HEK293 (cell line): ENCODE data around the gene VSIG8.

Source experiments
- CTCF ChIA-PET: fragments of 350-600 bp; formaldehyde crosslinking; extraction: SDS; loops from one replicate; lab custom pipeline; 2021; ENCODE audit warnings: antibody characterized with exemption; lab: Yijun Ruan, JAX
- POLR2A ChIA-PET: fragments of 300-600 bp; formaldehyde crosslinking; extraction: SDS; loops from one replicate; lab custom pipeline; 2020; ENCODE audit warnings: antibody characterized with exemption, inconsistent platforms; lab: Yijun Ruan, JAX
- H3K27ac ChIP-seq: fragments of 200-500 bp; sonication (Bioruptor generic); 2 replicates; pipeline ENCODE4 v1.5.1; 2014; ENCODE audit warnings: low read depth, low read length, control low read depth, inconsistent platforms; ENCODE audit errors: extremely low read depth
- H3K36me3 ChIP-seq, 2 experiments: fragments of 200-500 bp in 1 of 2; sonication (Bioruptor generic) in 1 of 2; 1 replicate in 1 of 2; 2 replicates in 1 of 2; pipeline ENCODE4 v1.5.1; 2014 to 2017; ENCODE audit warnings: inconsistent platforms in 2 of 2, low read length in 2 of 2; ENCODE audit not compliant: control insufficient read depth in 2 of 2, insufficient read depth in 1 of 2
- H3K4me1 ChIP-seq: fragments of 200-500 bp; sonication (Bioruptor generic); 2 replicates; pipeline ENCODE4 v1.5.1; 2014; ENCODE audit warnings: mild to moderate bottlenecking, low read length, inconsistent platforms; ENCODE audit not compliant: control insufficient read depth, insufficient read depth
- H3K4me3 ChIP-seq: 2 replicates; pipeline ENCODE4 v1.5.1; 2011; ENCODE audit warnings: low read depth, mild to moderate bottlenecking, control low read depth, low read length, moderate library complexity
- H3K9me3 ChIP-seq: fragments of 200-500 bp; sonication (Bioruptor generic); 2 replicates; pipeline ENCODE4 v1.5.1; 2014; ENCODE audit warnings: low read depth, low read length, inconsistent platforms; ENCODE audit not compliant: control insufficient read depth, insufficient read depth
- MZF1 ChIP-seq: fragments of 450-650 bp; formaldehyde crosslinking; IDR thresholded peaks from 2 replicates; pipeline ENCODE4 v1.5.1; 2017; ENCODE audit warnings: missing biosample characterization, missing genetic modification characterization, borderline replicate concordance
- PRDM1 ChIP-seq: fragments of 450-650 bp; formaldehyde crosslinking; IDR thresholded peaks from 2 replicates; pipeline ENCODE4; 2016; ENCODE audit warnings: missing biosample characterization, missing genetic modification characterization
- SALL2 ChIP-seq: fragments of 450-650 bp; formaldehyde crosslinking; IDR thresholded peaks from 2 replicates; pipeline ENCODE4 v1.5.0; 2017; ENCODE audit warnings: missing biosample characterization, mild to moderate bottlenecking, missing genetic modification characterization, borderline replicate concordance
- ZBTB17 ChIP-seq: fragments of 450-650 bp; formaldehyde crosslinking; IDR thresholded peaks from 2 replicates; pipeline ENCODE4 v1.5.1; 2016; ENCODE audit warnings: missing biosample characterization, missing genetic modification characterization
- ZBTB7A ChIP-seq: fragments of 450-650 bp; formaldehyde crosslinking; IDR thresholded peaks from 2 replicates; pipeline ENCODE4 v1.5.1; 2016; ENCODE audit warnings: low read depth, missing biosample characterization, missing genetic modification characterization
- ZFHX2 ChIP-seq: fragments of 450-650 bp; formaldehyde crosslinking; conservative IDR thresholded peaks from 2 replicates; pipeline ENCODE4 v1.5.1; 2016; ENCODE audit warnings: missing biosample characterization, missing genetic modification characterization
- ZNF112 ChIP-seq: fragments of 450-650 bp; formaldehyde crosslinking; IDR thresholded peaks from 2 replicates; pipeline ENCODE4 v1.5.0; 2017; ENCODE audit warnings: missing biosample characterization, missing genetic modification characterization
- ZNF169 ChIP-seq: fragments of 450-650 bp; formaldehyde crosslinking; IDR thresholded peaks from 2 replicates; pipeline ENCODE4 v1.5.1; 2016; ENCODE audit warnings: missing biosample characterization, missing genetic modification characterization
- ZNF2 ChIP-seq: fragments of 450-650 bp; formaldehyde crosslinking; IDR thresholded peaks from 2 replicates; pipeline ENCODE4 v1.5.1; 2016; ENCODE audit warnings: missing biosample characterization, missing genetic modification characterization
- ZNF214 ChIP-seq: fragments of 450-650 bp; formaldehyde crosslinking; IDR thresholded peaks from 2 replicates; pipeline ENCODE4 v1.5.1; 2017; ENCODE audit warnings: missing biosample characterization, mild to moderate bottlenecking, missing genetic modification characterization, borderline replicate concordance
- ZNF24 ChIP-seq: fragments of 450-650 bp; formaldehyde crosslinking; IDR thresholded peaks from 2 replicates; pipeline ENCODE4 v1.5.1; 2016; ENCODE audit warnings: missing biosample characterization, missing genetic modification characterization
- ZNF394 ChIP-seq: fragments of 450-650 bp; formaldehyde crosslinking; IDR thresholded peaks from 2 replicates; pipeline ENCODE4 v1.5.1; 2016; ENCODE audit warnings: missing biosample characterization, missing genetic modification characterization, mild to moderate bottlenecking, moderate library complexity, borderline replicate concordance
- ZNF423 ChIP-seq: fragments of 450-650 bp; formaldehyde crosslinking; IDR thresholded peaks from 2 replicates; pipeline ENCODE4 v1.5.1; 2016; ENCODE audit warnings: missing biosample characterization, missing genetic modification characterization
- ZNF426 ChIP-seq: fragments of 450-650 bp; formaldehyde crosslinking; IDR thresholded peaks from 2 replicates; pipeline ENCODE4 v1.5.1; 2017; ENCODE audit warnings: missing biosample characterization, missing genetic modification characterization, mild to moderate bottlenecking, inconsistent platforms, moderate library complexity
- ZNF654 ChIP-seq: fragments of 450-650 bp; formaldehyde crosslinking; IDR thresholded peaks from 2 replicates; pipeline ENCODE4 v1.5.1; 2016; ENCODE audit warnings: low read depth, missing biosample characterization, missing genetic modification characterization
- ZNF670 ChIP-seq: fragments of 450-650 bp; formaldehyde crosslinking; IDR thresholded peaks from 2 replicates; pipeline ENCODE4 v1.5.1; 2016; ENCODE audit warnings: missing biosample characterization, missing genetic modification characterization, low read depth
- ZNF768 ChIP-seq: fragments of 450-650 bp; formaldehyde crosslinking; IDR thresholded peaks from 2 replicates; pipeline ENCODE4 v1.5.1; 2018; ENCODE audit warnings: missing biosample characterization, mild to moderate bottlenecking, missing genetic modification characterization
- ZNF830 ChIP-seq: fragments of 450-650 bp; IDR thresholded peaks from 2 replicates; pipeline ENCODE4 v1.5.0; 2018; ENCODE audit warnings: missing biosample characterization, missing genetic modification characterization, low read depth, mild to moderate bottlenecking, moderate library complexity
- ZNF843 ChIP-seq: fragments of 450-650 bp; formaldehyde crosslinking; IDR thresholded peaks from 2 replicates; pipeline ENCODE4 v1.5.1; 2016; ENCODE audit warnings: missing biosample characterization, missing genetic modification characterization
- TF ChIP-seq, protein P1 (sequence below): fragments of 450-650 bp; formaldehyde crosslinking; conservative IDR thresholded peaks from 2 replicates; pipeline ENCODE4 v1.5.1; 2016; ENCODE audit warnings: low read depth, missing biosample characterization, missing genetic modification characterization
- TF ChIP-seq, protein P2 (sequence below): fragments of 450-650 bp; formaldehyde crosslinking; IDR thresholded peaks from 2 replicates; pipeline ENCODE4 v1.5.1; 2016; ENCODE audit warnings: missing biosample characterization, missing genetic modification characterization
- TF ChIP-seq, protein P3 (sequence below): fragments of 450-650 bp; formaldehyde crosslinking; IDR thresholded peaks from 2 replicates; pipeline ENCODE4 v1.5.1; 2016; ENCODE audit warnings: missing biosample characterization, missing genetic modification characterization

VSIG8 gene

DNA sequence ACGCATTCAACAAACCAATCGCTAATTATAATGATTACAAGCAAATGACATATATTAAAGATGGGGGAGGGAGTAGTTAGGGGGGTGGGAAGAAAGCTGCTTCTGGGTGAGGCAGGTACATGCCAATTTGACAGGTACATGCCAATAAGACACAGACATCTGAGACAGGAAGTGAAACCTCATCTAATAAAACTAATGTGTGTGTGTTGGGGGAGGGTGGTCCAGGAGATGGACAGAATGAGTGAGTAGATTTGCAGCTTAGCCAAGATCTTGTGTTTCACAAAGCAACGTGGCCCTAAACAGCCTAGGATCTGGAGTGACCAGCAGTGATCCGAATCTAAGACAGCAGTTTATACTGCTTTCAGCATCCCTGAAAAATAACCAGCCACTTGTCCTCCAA lies 26.7 kb upstream of the VSIG8 start:
- POLR2A ChIA-PET: interaction anchor here (1.1 to 2.8 kb wide), 2 partner anchors 27 to 35 kb away, joined by 4 to 10 read pairs; no protein-coding TSS in a partner anchor
- Histone ChIP-seq H3K4me1 (no peaks in the 10 kb centered on the region), H3K9me3 (no peaks in the 10 kb centered on the region), H3K36me3 (no peaks in the 10 kb centered on the region), H3K27ac (no peak overlapping the region), H3K4me3 (no peak overlapping the region)
- CTCF ChIA-PET: interaction anchor here (0.6 to 13.2 kb wide), 10 partner anchors 20 to 676 kb away, joined by 3 to 415 read pairs (median 4); partner anchors contain the start of gene FCRL6
- no peak for TF ChIP-seq ZNF423
- TF ChIP-seq ZNF670: no peak
- no peak for TF ChIP-seq ZBTB7A (tag by site-specific recombination)
- TF ChIP-seq ZNF426 (tag by site-specific recombination): no peak
- TF ChIP-seq ZNF394 (tag by site-specific recombination): no peak
- no peak for TF ChIP-seq ZNF830
- no peak for TF ChIP-seq PRDM1
- TF ChIP-seq ZNF843 (tag by site-specific recombination): no peak
- TF ChIP-seq, protein P1, sequence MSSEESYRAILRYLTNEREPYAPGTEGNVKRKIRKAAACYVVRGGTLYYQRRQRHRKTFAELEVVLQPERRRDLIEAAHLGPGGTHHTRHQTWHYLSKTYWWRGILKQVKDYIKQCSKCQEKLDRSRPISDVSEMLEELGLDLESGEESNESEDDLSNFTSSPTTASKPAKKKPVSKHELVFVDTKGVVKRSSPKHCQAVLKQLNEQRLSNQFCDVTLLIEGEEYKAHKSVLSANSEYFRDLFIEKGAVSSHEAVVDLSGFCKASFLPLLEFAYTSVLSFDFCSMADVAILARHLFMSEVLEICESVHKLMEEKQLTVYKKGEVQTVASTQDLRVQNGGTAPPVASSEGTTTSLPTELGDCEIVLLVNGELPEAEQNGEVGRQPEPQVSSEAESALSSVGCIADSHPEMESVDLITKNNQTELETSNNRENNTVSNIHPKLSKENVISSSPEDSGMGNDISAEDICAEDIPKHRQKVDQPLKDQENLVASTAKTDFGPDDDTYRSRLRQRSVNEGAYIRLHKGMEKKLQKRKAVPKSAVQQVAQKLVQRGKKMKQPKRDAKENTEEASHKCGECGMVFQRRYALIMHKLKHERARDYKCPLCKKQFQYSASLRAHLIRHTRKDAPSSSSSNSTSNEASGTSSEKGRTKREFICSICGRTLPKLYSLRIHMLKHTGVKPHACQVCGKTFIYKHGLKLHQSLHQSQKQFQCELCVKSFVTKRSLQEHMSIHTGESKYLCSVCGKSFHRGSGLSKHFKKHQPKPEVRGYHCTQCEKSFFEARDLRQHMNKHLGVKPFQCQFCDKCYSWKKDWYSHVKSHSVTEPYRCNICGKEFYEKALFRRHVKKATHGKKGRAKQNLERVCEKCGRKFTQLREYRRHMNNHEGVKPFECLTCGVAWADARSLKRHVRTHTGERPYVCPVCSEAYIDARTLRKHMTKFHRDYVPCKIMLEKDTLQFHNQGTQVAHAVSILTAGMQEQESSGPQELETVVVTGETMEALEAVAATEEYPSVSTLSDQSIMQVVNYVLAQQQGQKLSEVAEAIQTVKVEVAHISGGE (tag by site-specific recombination): no peak
- no peak for TF ChIP-seq MZF1 (tag by site-specific recombination)

DNA sequence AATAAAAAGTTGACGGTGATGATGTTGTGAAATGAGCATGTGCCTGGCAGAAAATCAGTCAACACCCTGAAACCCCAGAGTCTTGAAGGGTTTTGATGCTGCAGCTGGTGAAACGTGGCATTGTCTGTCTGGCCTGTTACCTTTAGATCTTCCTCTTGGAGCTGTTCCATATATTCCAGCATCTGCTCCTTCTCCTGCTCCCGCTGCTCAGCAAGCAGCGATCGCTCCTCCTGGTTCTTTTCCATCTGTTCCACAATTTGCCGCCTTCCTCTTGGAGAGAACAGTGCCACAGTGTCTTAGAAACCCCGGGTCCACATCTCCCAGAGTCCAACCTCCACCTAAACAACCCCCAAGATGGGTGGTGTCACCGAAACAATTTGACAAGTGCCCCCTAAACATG lies 21.8 kb upstream of the VSIG8 start:
- TF ChIP-seq MZF1 (tag by site-specific recombination): no peak
- Histone ChIP-seq H3K36me3 (no peaks in the 10 kb centered on the region), H3K27ac (no peak overlapping the region), H3K9me3 (no peaks in the 10 kb centered on the region), H3K4me1 (peaks cover 11% of the 10 kb centered on the region), H3K4me3 (no peak overlapping the region)
- ChIA-PET POLR2A (no interaction called here), CTCF (interaction anchor here (0.7 to 13.2 kb wide), 3 partner anchors 83 to 309 kb away, joined by 5 to 415 read pairs (median 7); partner anchors contain the start of gene FCRL6)

DNA sequence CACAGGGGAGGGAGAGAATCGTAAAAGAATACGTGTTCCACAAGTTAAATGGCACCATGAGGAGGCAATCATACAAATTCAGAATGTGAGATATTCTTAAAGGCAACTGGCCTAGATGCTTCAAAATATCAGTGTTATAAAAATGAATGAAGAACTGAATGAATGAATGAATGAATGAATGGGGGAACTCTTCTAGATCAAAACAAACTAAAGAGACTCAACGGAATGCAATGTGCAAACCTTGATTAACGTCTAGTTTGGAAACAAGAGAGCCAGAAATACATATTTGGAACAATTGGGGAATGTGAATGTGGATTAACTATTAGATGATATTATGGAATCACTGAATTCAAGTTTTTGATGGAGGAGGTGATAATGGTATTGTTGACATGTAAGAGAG lies 20.7 kb upstream of the VSIG8 start:
- POLR2A ChIA-PET: no interaction called here
- TF ChIP-seq SALL2 (tag by site-specific recombination): no peak
- 0 out of 2 replicates have a peak, but pooled peaks have one; percentile 28 for TF ChIP-seq ZNF24 (tag by site-specific recombination)
- TF ChIP-seq ZNF2 (tag by site-specific recombination): no peak
- TF ChIP-seq ZFHX2 (tag by site-specific recombination): no peak
- no peak for TF ChIP-seq ZNF768
- Histone ChIP-seq H3K9me3 (no peaks in the 10 kb centered on the region), H3K4me3 (no peak overlapping the region), H3K4me1 (peaks cover 11% of the 10 kb centered on the region), H3K36me3 (no peaks in the 10 kb centered on the region), H3K27ac (no peak overlapping the region)
- CTCF ChIA-PET: interaction anchor here (1.4 to 3.4 kb wide), 3 partner anchors 8 to 124 kb away, joined by 3 to 18 read pairs (median 9); no protein-coding TSS in a partner anchor

DNA sequence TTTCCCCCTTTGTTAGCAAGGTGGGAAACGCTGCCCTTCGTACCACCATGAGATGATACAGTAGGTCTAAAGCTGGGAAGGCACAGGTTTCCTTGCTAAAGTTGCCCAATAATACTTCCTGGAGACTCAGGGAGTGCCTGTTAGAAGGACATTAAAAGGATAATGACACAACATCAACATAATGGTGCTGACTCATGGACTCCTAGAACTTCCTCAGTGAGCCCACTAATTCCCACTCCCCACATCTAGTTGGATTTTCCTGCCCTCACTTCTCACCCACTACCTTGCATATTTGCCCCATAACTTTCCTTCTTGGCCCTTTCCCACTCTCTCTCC lies 20.0 kb upstream of the VSIG8 start:
- Histone ChIP-seq H3K36me3 (no peaks in the 10 kb centered on the region), H3K4me3 (no peak overlapping the region), H3K4me1 (peaks cover 11% of the 10 kb centered on the region), H3K27ac (no peak overlapping the region), H3K9me3 (no peaks in the 10 kb centered on the region)
- POLR2A ChIA-PET: interaction anchor here (1.6 kb wide), 1 partner anchor 28 kb away, joined by 5 read pairs; no protein-coding TSS in a partner anchor
- CTCF ChIA-PET: interaction anchor here (0.7 to 4.5 kb wide), 7 partner anchors 8 to 125 kb away, joined by 3 to 21 read pairs (median 5); no protein-coding TSS in a partner anchor
- TF ChIP-seq, protein P2, sequence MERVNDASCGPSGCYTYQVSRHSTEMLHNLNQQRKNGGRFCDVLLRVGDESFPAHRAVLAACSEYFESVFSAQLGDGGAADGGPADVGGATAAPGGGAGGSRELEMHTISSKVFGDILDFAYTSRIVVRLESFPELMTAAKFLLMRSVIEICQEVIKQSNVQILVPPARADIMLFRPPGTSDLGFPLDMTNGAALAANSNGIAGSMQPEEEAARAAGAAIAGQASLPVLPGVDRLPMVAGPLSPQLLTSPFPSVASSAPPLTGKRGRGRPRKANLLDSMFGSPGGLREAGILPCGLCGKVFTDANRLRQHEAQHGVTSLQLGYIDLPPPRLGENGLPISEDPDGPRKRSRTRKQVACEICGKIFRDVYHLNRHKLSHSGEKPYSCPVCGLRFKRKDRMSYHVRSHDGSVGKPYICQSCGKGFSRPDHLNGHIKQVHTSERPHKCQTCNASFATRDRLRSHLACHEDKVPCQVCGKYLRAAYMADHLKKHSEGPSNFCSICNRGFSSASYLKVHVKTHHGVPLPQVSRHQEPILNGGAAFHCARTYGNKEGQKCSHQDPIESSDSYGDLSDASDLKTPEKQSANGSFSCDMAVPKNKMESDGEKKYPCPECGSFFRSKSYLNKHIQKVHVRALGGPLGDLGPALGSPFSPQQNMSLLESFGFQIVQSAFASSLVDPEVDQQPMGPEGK: 0 out of 2 replicates have a peak, but pooled peaks have one; percentile 18
- TF ChIP-seq, protein P3, sequence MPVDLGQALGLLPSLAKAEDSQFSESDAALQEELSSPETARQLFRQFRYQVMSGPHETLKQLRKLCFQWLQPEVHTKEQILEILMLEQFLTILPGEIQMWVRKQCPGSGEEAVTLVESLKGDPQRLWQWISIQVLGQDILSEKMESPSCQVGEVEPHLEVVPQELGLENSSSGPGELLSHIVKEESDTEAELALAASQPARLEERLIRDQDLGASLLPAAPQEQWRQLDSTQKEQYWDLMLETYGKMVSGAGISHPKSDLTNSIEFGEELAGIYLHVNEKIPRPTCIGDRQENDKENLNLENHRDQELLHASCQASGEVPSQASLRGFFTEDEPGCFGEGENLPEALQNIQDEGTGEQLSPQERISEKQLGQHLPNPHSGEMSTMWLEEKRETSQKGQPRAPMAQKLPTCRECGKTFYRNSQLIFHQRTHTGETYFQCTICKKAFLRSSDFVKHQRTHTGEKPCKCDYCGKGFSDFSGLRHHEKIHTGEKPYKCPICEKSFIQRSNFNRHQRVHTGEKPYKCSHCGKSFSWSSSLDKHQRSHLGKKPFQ (tag by site-specific recombination): no peak
- TF ChIP-seq ZNF169 (tag by site-specific recombination) (no peak), ZNF654 (tag by site-specific recombination) (no peak), ZNF112 (tag by site-specific recombination) (no peak), ZNF214 (tag by site-specific recombination) (no peak), ZBTB17 (tag by site-specific recombination) (no peak)
